ENCODE data around the gene DLL4. TPM values are rescaled to one million over a fixed set of nuclear protein-coding genes. Genes with fewer than 3 reads are reported as not detected.

DLL4 gene
- polyA plus RNA-seq, 3 donors from 2014 or later = not detected

- Mint-ChIP-seq H3K4me3 (no peak overlapping the region), H3K4me1 (no peaks in the 10 kb centered on the region), H3K27me3 (ENCODE audit: low read depth in 3 of 3) (peaks cover 2 to 4% (median 2%) of the 10 kb centered on the region in 3 donors), H3K9me3 (no peaks in the 10 kb centered on the region), H3K36me3 (no peaks in the 10 kb centered on the region), H3K27ac (no peak overlapping the region)
- DNase-seq = no peak
These were observed 40.2 kb downstream of the DLL4 start for GRCh38 chr15:40969363-40969762.

GRCh38 chr15:40974879-40975278 lies 45.7 kb downstream of the DLL4 start:
- H3K36me3 Mint-ChIP-seq = peaks cover 5 to 27% (median 24%) of the 10 kb centered on the region in 3 donors
- H3K27me3 Mint-ChIP-seq (ENCODE audit: low read depth in 3 of 3) = peaks cover 0 to 3% (median 1%) of the 10 kb centered on the region in 3 donors
- H3K4me1 Mint-ChIP-seq = no peaks in the 10 kb centered on the region
- no peak for DNase-seq
- peaks cover 0 to 2% (median 0%) of the 10 kb centered on the region in 6 donors for H3K9me3 Mint-ChIP-seq
- H3K4me3 Mint-ChIP-seq = no peak overlapping the region
- no peak overlapping the region for H3K27ac Mint-ChIP-seq

GRCh38 chr15:40976819-40977218 lies 47.7 kb downstream of the DLL4 start:
- Mint-ChIP-seq H3K4me1 (no peaks in the 10 kb centered on the region), H3K4me3 (no peak overlapping the region), H3K27ac (no peak overlapping the region), H3K36me3 (peaks cover 22 to 44% (median 42%) of the 10 kb centered on the region in 3 donors), H3K27me3 (ENCODE audit: low read depth in 3 of 3) (peaks cover 0 to 4% (median 2%) of the 10 kb centered on the region in 3 donors), H3K9me3 (peaks cover 0 to 2% (median 0%) of the 10 kb centered on the region in 6 donors)
- no peak for DNase-seq

GRCh38 chr15:40978141-40978540 lies 49.0 kb downstream of the DLL4 start:
- peaks cover 27 to 57% (median 49%) of the 10 kb centered on the region in 3 donors for H3K36me3 Mint-ChIP-seq
- DNase-seq = no peak
- peaks cover 0 to 2% (median 0%) of the 10 kb centered on the region in 6 donors for H3K9me3 Mint-ChIP-seq
- H3K27me3 Mint-ChIP-seq (ENCODE audit: low read depth in 3 of 3) = peaks cover 0 to 4% (median 3%) of the 10 kb centered on the region in 3 donors
- H3K4me1 Mint-ChIP-seq = no peaks in the 10 kb centered on the region
- H3K4me3 Mint-ChIP-seq = no peak overlapping the region
- no peak overlapping the region for H3K27ac Mint-ChIP-seq

GRCh38 chr15:40978562-40978961 lies 49.4 kb downstream of the DLL4 start:
- no peak for DNase-seq
- Mint-ChIP-seq H3K27ac (no peak overlapping the region), H3K4me1 (no peaks in the 10 kb centered on the region), H3K27me3 (ENCODE audit: low read depth in 3 of 3) (peaks cover 0 to 4% (median 3%) of the 10 kb centered on the region in 3 donors), H3K9me3 (peaks cover 0 to 2% (median 0%) of the 10 kb centered on the region in 6 donors), H3K36me3 (peaks cover 29 to 61% (median 54%) of the 10 kb centered on the region in 3 donors), H3K4me3 (no peak overlapping the region)

- H3K4me1 Mint-ChIP-seq = no peaks in the 10 kb centered on the region
- peaks cover 0 to 3% (median 3%) of the 10 kb centered on the region in 3 donors for H3K27me3 Mint-ChIP-seq (ENCODE audit: low read depth in 3 of 3)
- no peak for DNase-seq
- H3K36me3 Mint-ChIP-seq = peaks cover 35 to 77% (median 61%) of the 10 kb centered on the region in 3 donors
- H3K9me3 Mint-ChIP-seq = peaks cover 0 to 2% (median 0%) of the 10 kb centered on the region in 6 donors
- H3K4me3 Mint-ChIP-seq = no peak overlapping the region
- H3K27ac Mint-ChIP-seq = peak overlapping the region in 2 of 6 donors; percentile 2 to 10
These were observed 52.0 kb downstream of the DLL4 start for GRCh38 chr15:40981186-40981585.

GRCh38 chr15:40982855-40983254 lies 53.7 kb downstream of the DLL4 start:
- Mint-ChIP-seq H3K9me3 (peaks cover 0 to 2% (median 0%) of the 10 kb centered on the region in 6 donors), H3K27ac (no peak overlapping the region), H3K36me3 (peaks cover 41 to 75% (median 55%) of the 10 kb centered on the region in 3 donors), H3K4me3 (no peak overlapping the region), H3K4me1 (no peaks in the 10 kb centered on the region), H3K27me3 (ENCODE audit: low read depth in 3 of 3) (peaks cover 0 to 3% (median 3%) of the 10 kb centered on the region in 3 donors)
- no peak for DNase-seq

- Mint-ChIP-seq H3K27ac (peak overlapping the region in 1 of 6 donors; percentile 69), H3K4me3 (no peak overlapping the region), H3K4me1 (no peaks in the 10 kb centered on the region), H3K27me3 (ENCODE audit: low read depth in 3 of 3) (peaks cover 0 to 3% (median 2%) of the 10 kb centered on the region in 3 donors), H3K9me3 (peaks cover 0 to under 1% (median 0%) of the 10 kb centered on the region in 6 donors), H3K36me3 (peaks cover 39 to 67% (median 49%) of the 10 kb centered on the region in 3 donors)
- no peak for DNase-seq
These were observed 55.3 kb downstream of the DLL4 start for GRCh38 chr15:40984406-40984805.

GRCh38 chr15:40984964-40985363 lies 55.8 kb downstream of the DLL4 start:
- Mint-ChIP-seq H3K36me3 (peaks cover 42 to 65% (median 43%) of the 10 kb centered on the region in 3 donors), H3K4me3 (no peak overlapping the region), H3K27me3 (ENCODE audit: low read depth in 3 of 3) (peaks cover 0 to 3% (median 2%) of the 10 kb centered on the region in 3 donors), H3K4me1 (no peaks in the 10 kb centered on the region), H3K27ac (peak overlapping the region in 1 of 6 donors; percentile 28), H3K9me3 (no peaks in the 10 kb centered on the region)
- no peak for DNase-seq

GRCh38 chr15:40985541-40986330 lies 56.6 kb downstream of the DLL4 start:
- peaks cover 35 to 65% (median 38%) of the 10 kb centered on the region in 3 donors for H3K36me3 Mint-ChIP-seq
- no peaks in the 10 kb centered on the region for H3K4me1 Mint-ChIP-seq
- no peak for DNase-seq
- peaks cover 0 to 3% (median 2%) of the 10 kb centered on the region in 3 donors for H3K27me3 Mint-ChIP-seq (ENCODE audit: low read depth in 3 of 3)
- H3K9me3 Mint-ChIP-seq = no peaks in the 10 kb centered on the region
- no peak overlapping the region for H3K4me3 Mint-ChIP-seq
- peak overlapping the region in 1 of 6 donors; percentile 28 for H3K27ac Mint-ChIP-seq

GRCh38 chr15:40986820-40987219 lies 57.7 kb downstream of the DLL4 start:
- Mint-ChIP-seq H3K9me3 (no peaks in the 10 kb centered on the region), H3K36me3 (peaks cover 32 to 61% (median 33%) of the 10 kb centered on the region in 3 donors), H3K27me3 (ENCODE audit: low read depth in 3 of 3) (peaks cover 0 to 1% (median 0%) of the 10 kb centered on the region in 3 donors), H3K27ac (peak overlapping the region in 2 of 6 donors; percentile 49 to 60), H3K4me1 (no peaks in the 10 kb centered on the region), H3K4me3 (no peak overlapping the region)
- DNase-seq = no peak

- DNase-seq = no peak
- H3K4me1 Mint-ChIP-seq = no peaks in the 10 kb centered on the region
- H3K27me3 Mint-ChIP-seq (ENCODE audit: low read depth in 3 of 3) = no peaks in the 10 kb centered on the region
- no peaks in the 10 kb centered on the region for H3K9me3 Mint-ChIP-seq
- H3K36me3 Mint-ChIP-seq = peaks cover 25 to 51% (median 27%) of the 10 kb centered on the region in 3 donors
- no peak overlapping the region for H3K27ac Mint-ChIP-seq
- H3K4me3 Mint-ChIP-seq = no peak overlapping the region
These were observed 59.0 kb downstream of the DLL4 start for GRCh38 chr15:40988156-40988555.
